ENCODE results near the gene EPHA4.

GRCh38 chr2:221415789-221416188 lies 156.3 kb downstream of the EPHA4 start:
- TF ChIP-seq REST (IDR thresholded peaks at IDR 0.05; ENCODE audit: low read depth) (no peak), TEAD4 (IDR thresholded peaks at IDR 0.05) (no peak)
